Heart left ventricle (tissue), 16 donors: ENCODE results near the gene TBC1D10B. TPM values are rescaled to one million over a fixed set of nuclear protein-coding genes. Genes with fewer than 3 reads are reported as not detected.

ENCODE experiments used
- ATAC-seq, 4 donors: fragments of 200-7000 bp; cut with Tn5 transposase; one replicate each; pipeline ENCODE4 v1.9.1; 2020 to 2022; ENCODE audit warnings: moderate library complexity in 4 of 4, mild to moderate bottlenecking in 3 of 4, moderate number of reproducible peaks in 1 of 4
- DNase-seq, 5 donors: peaks; one replicate each; pipeline ENCODE4 v3.0.0-alpha.2; 2020
- H3K27ac ChIP-seq, 12 donors: fragments of 200-600 bp; sonication (generic) in 4 of 12; one replicate each; pipeline versions ENCODE4 v1.5.0 to v1.8.0; 2016 to 2022; ENCODE audit warnings: mild to moderate bottlenecking in 2 of 12
- H3K27me3 ChIP-seq, 9 donors: fragments of 200-600 bp; sonication (generic) in 2 of 9; one replicate each; pipeline versions ENCODE4 v1.5.1 to v1.8.0; 2016 to 2022; ENCODE audit warnings: mild to moderate bottlenecking in 3 of 9
- H3K36me3 ChIP-seq, 9 donors: fragments of 200-600 bp; sonication (generic) in 2 of 9; one replicate each; pipeline versions ENCODE4 v1.5.0 to v1.8.0; 2018 to 2022; ENCODE audit warnings: mild to moderate bottlenecking in 2 of 9
- H3K4me1 ChIP-seq, 12 donors: fragments of 200-600 bp; sonication (generic) in 4 of 12; one replicate each; pipeline versions ENCODE4 v1.5.0 to v1.8.0; 2016 to 2022; ENCODE audit warnings: mild to moderate bottlenecking in 3 of 12
- H3K4me3 ChIP-seq, 12 donors: fragments of 200-600 bp; sonication (generic) in 4 of 12; one replicate each; pipeline versions ENCODE4 v1.5.0 to v1.8.0; 2017 to 2022; ENCODE audit warnings: mild to moderate bottlenecking in 9 of 12, moderate library complexity in 4 of 12
- H3K9me3 ChIP-seq, 12 donors: fragments of 200-600 bp; sonication (generic) in 4 of 12; one replicate each; pipeline versions ENCODE4 v1.5.0 to v1.8.0; 2016 to 2022; ENCODE audit warnings: mild to moderate bottlenecking in 1 of 12
- CTCF ChIP-seq, 12 donors: fragments of 200-600 bp; sonication (generic) in 4 of 12; IDR thresholded peaks; one replicate each; pipeline versions ENCODE4 v1.5.0 to v1.8.0; 2018 to 2022; ENCODE audit warnings: antibody characterized with exemption in 12 of 12, mild to moderate bottlenecking in 5 of 12
- POLR2A ChIP-seq, 2 donors: fragments of 450-650 bp; IDR thresholded peaks; one replicate each; pipeline ENCODE4 v1.6.1; 2017; ENCODE audit warnings: antibody characterized with exemption in 2 of 2, mild to moderate bottlenecking in 2 of 2, moderate library complexity in 2 of 2
- WGBS, 4 donors: extraction: QIAGEN DNeasy Blood & Tissue Kit in 2 of 4; methylation state at CpG; one replicate each; pipeline versions ENCODE4 v1.1.5 to v1.1.7; 2013 to 2018; 5-methylcytosine and 5-hydroxymethylcytosine counted together
- intact Hi-C, 10 donors: fragments of 100-400 bp; cut with DNase I; formaldehyde crosslinking; loops; one replicate each; pipeline versions ENCODE4 v1.11.1 to v1.14.2; 2022
- polyA plus RNA-seq, 2 donors: library from polyadenylated mRNA; stranded (reverse); fragments of 200-250 nt; gene quantifications; one replicate each; pipeline ENCODE4 v1.2.3, GENCODE V29; 2013
- total RNA-seq, 9 donors: library from RNA; depleted of rRNA in 2 of 9; stranded (reverse); fragments of >200 nt in 2 of 9; fragmentation: NEBNext Ultra II Directional in 3 of 9; extraction: Animal tissue kit (Norgen Biotek cat#: 25700) in 3 of 9; gene quantifications; one replicate each; pipeline versions ENCODE4 v1.1.0 to v1.2.4, GENCODE V29; 2016 to 2023
- donor health status: ischemic (EF 13 %, LVEDD 7.1; RV severe dilation, severe dysfunction).
- donor health status: healthy with polysubstance abuse.
- donor health status: DM: no; HTN: yes; CAD: no.
- donor health status: DM: no; HTN: no; CAD: no.
- donor health status: ischemic (EF 25% LVEDD 6.9; RV normal size, moderate dysfunction).
- donor health status: ischemic (EF 25% LVEDD 5.7; RV mildly dilated, moderate dysfunction).
- donor health status: healthy.
- donor health status: DM: yes; HTN: yes; CAD: no.
- donor health status: ischemic (EF 35%, LVEDD 5.7; RV mildly dilated, moderate dysfunction).
- donor health status: nonischemic (EF 11% LVEDD 7.7; RV severe dilation, severe dysfunction).
- donor health status: DM: yes; HTN: yes; CAD: no.
- donor health status: PGD.
- donor health status: ischemic (EF 29% LVEDD 5.4; RV normal size, mild dysfunction).
- donor health status: nonischemic (EF 23%, LVEDD 6.1; RV moderate dilation, normal function).

The TBC1D10B gene
- total and polyA plus RNA-seq, 11 donors: 16.9 to 40.0 (median 24.2) TPM

GRCh38 chr16:30378236-30379157 is 8.2 kb upstream of the TBC1D10B start:
- peak overlapping the region; percentile 63 to 82 (median 70) for H3K4me3 ChIP-seq
- no peaks in the 10 kb centered on the region for H3K27me3 ChIP-seq
- H3K36me3 ChIP-seq: no peaks in the 10 kb centered on the region
- ATAC-seq (peak; percentile 96 to 98 (median 98)), DNase-seq (peak; percentile 99 to 100 (median 99))
- H3K9me3 ChIP-seq: no peaks in the 10 kb centered on the region
- WGBS, 4 donors: 0 to 1% (median 1%) methylated on average over 46 to 67 of the region's 67 CpGs
- H3K27ac ChIP-seq: peak overlapping the region; percentile 97 to 100 (median 99)
- TF ChIP-seq POLR2A (IDR thresholded peaks at IDR 0.05) (peak in 1 of 2 donors; percentile 86), CTCF (IDR thresholded peaks at IDR 0.05) (peak in 5 of 12 donors; percentile 6 to 39 (median 25))
- intact Hi-C loops: loop anchor here in 4 of 10 donors (1.0 to 2.0 kb wide), 3 partner anchors 16 to 28 kb away; partner anchors contain the start of genes ZNF48 (in 3 of the 4) and ZNF771 (in 1 of the 4)
- H3K4me1 ChIP-seq: peaks cover 0 to 44% (median 15%) of the 10 kb centered on the region in 12 donors

- Histone ChIP-seq H3K9me3 (no peaks in the 10 kb centered on the region), H3K4me1 (peaks cover 0 to 37% (median 15%) of the 10 kb centered on the region in 12 donors), H3K27me3 (no peaks in the 10 kb centered on the region), H3K36me3 (no peaks in the 10 kb centered on the region), H3K27ac (peak overlapping the region; percentile 97 to 100 (median 99)), H3K4me3 (peak overlapping the region; percentile 45 to 82 (median 70))
- TF ChIP-seq POLR2A (IDR thresholded peaks at IDR 0.05) (peak in 1 of 2 donors; percentile 39), CTCF (IDR thresholded peaks at IDR 0.05) (no peak)
- DNase-seq (peak; percentile 93 to 98 (median 96)), ATAC-seq (peak; percentile 70 to 78 (median 74))
- intact Hi-C loops: loop anchor here in 4 of 10 donors (1.0 to 2.0 kb wide), 3 partner anchors 17 to 29 kb away; partner anchors contain the start of genes ZNF48 (in 3 of the 4) and ZNF771 (in 1 of the 4)
- 0 to 1% (median 0%) methylated on average over 32 to 39 of the region's 39 CpGs for WGBS, 4 donors
Observed at GRCh38 chr16:30377812-30378235, 7.5 kb upstream of the TBC1D10B start.

- Histone ChIP-seq H3K36me3 (no peaks in the 10 kb centered on the region), H3K27me3 (no peaks in the 10 kb centered on the region), H3K4me1 (peaks cover 0 to 34% (median 16%) of the 10 kb centered on the region in 12 donors), H3K9me3 (no peaks in the 10 kb centered on the region), H3K4me3 (peak overlapping the region; percentile 45 to 82 (median 70)), H3K27ac (peak overlapping the region; percentile 97 to 100 (median 99))
- intact Hi-C loops: no loop called here
- DNase-seq (peak in 1 of 5 donors; percentile 34), ATAC-seq (no peak)
- 46 to 50% (median 48%) methylated on average over 27 to 29 of the region's 29 CpGs for WGBS, 4 donors
- TF ChIP-seq POLR2A (IDR thresholded peaks at IDR 0.05) (no peak), CTCF (IDR thresholded peaks at IDR 0.05) (no peak)
Observed at GRCh38 chr16:30377050-30377811, 6.9 kb upstream of the TBC1D10B start.
